Prostate gland (tissue), 2 donors: Measurements from ENCODE around the gene SCN3B.

ENCODE experiments used
- POLR2AphosphoS5 ChIP-seq: sonication (generic); formaldehyde crosslinking; IDR thresholded peaks from one replicate; pipeline ENCODE4 v1.6.1; 2017; ENCODE audit warnings: antibody characterized with exemption
- TF ChIP-seq, protein P1 (sequence below), 4 experiments: fragments of 200-600 bp in 2 of 4; fragments of 450-650 bp in 2 of 4; sonication (generic) in 2 of 4; IDR thresholded peaks; 1 replicate in 3 of 4; 2 replicates in 1 of 4; pipeline ENCODE4 v1.5.1; 2016 to 2019; ENCODE audit warnings: antibody characterized with exemption in 4 of 4, mild to moderate bottlenecking in 2 of 4, moderate library complexity in 2 of 4

DNA sequence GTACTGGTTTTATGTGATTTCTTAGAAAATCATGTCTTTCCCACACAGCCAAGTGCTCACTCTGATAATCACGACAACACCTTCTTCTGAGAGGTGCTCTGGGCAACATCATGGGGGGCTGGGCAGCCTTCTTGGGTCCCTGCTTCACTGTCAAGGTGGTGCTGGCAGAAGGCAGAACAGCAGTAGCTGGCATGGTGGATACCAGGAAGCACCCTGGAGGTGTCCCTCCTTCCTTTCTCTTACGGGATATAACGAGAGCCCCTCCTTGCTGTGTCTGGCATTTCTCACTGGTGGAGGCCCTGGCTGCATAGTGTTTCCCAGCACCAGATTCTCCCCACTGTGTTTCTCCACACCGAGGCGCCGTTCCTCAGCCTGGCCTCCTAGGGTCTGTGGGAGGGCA is 60.9 kb downstream of the SCN3B start:
- TF ChIP-seq, protein P1, sequence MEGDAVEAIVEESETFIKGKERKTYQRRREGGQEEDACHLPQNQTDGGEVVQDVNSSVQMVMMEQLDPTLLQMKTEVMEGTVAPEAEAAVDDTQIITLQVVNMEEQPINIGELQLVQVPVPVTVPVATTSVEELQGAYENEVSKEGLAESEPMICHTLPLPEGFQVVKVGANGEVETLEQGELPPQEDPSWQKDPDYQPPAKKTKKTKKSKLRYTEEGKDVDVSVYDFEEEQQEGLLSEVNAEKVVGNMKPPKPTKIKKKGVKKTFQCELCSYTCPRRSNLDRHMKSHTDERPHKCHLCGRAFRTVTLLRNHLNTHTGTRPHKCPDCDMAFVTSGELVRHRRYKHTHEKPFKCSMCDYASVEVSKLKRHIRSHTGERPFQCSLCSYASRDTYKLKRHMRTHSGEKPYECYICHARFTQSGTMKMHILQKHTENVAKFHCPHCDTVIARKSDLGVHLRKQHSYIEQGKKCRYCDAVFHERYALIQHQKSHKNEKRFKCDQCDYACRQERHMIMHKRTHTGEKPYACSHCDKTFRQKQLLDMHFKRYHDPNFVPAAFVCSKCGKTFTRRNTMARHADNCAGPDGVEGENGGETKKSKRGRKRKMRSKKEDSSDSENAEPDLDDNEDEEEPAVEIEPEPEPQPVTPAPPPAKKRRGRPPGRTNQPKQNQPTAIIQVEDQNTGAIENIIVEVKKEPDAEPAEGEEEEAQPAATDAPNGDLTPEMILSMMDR (IDR thresholded peaks at IDR 0.05): no peak
- no peak for TF ChIP-seq POLR2AphosphoS5
